Neural cell (in vitro differentiated cells): ENCODE data around the gene LRCH1. TPM values are rescaled to one million over a fixed set of nuclear protein-coding genes. Genes with fewer than 3 reads are reported as not detected.

Source experiments
- H2AFZ ChIP-seq: fragments of 200-600, 300-800 bp; sonication (generic), shearing (Covaris generic); 2 replicates; pipeline ENCODE4 v1.6.0; 2014; ENCODE audit warnings: low read depth, mild to moderate bottlenecking, antibody characterized with exemption, low read length, moderate library complexity
- H3F3A ChIP-seq: fragments of 200-600 bp; shearing (Covaris generic); 2 replicates; pipeline ENCODE4 v1.6.1; 2016; ENCODE audit warnings: mild to moderate bottlenecking, moderate library complexity, mixed read lengths, antibody characterized with exemption, low read length; ENCODE audit not compliant: insufficient read depth, poor library complexity, severe bottlenecking
- H3K27ac ChIP-seq: fragments of 200-600, 300-800 bp; sonication (generic), shearing (Covaris generic); 2 replicates; pipeline ENCODE4 v1.5.1; 2014; ENCODE audit warnings: mild to moderate bottlenecking, low read length, moderate library complexity
- H3K27me3 ChIP-seq: fragments of 300-800, 200-600 bp; sonication (generic), shearing (Covaris generic); 2 replicates; pipeline ENCODE4 v1.6.0; 2014; ENCODE audit warnings: mild to moderate bottlenecking, low read depth, low read length, moderate library complexity; ENCODE audit not compliant: insufficient read depth
- H3K36me3 ChIP-seq: fragments of 300-800, 200-600 bp; sonication (generic), shearing (Covaris generic); 2 replicates; pipeline ENCODE4 v1.5.1; 2014; ENCODE audit warnings: mild to moderate bottlenecking, antibody characterized with exemption, low read length, moderate library complexity; ENCODE audit not compliant: insufficient read depth
- H3K4me2 ChIP-seq: fragments of 300-800, 200-600 bp; sonication (generic), shearing (Covaris generic); 2 replicates; pipeline ENCODE4 v1.6.0; 2014; ENCODE audit warnings: mild to moderate bottlenecking, low read length
- H3K4me3 ChIP-seq: fragments of 300-800, 200-600 bp; sonication (generic), shearing (Covaris generic); 2 replicates; pipeline ENCODE4 v1.5.1; 2014; ENCODE audit warnings: mild to moderate bottlenecking, low read length, moderate library complexity
- H3K79me2 ChIP-seq: fragments of 200-600 bp; shearing (Covaris generic); replicated peaks from 2 replicates; pipeline ENCODE4 v1.6.0; 2014; ENCODE audit warnings: mild to moderate bottlenecking, low read length, moderate library complexity; ENCODE audit not compliant: insufficient read depth
- H3K9ac ChIP-seq: fragments of 300-800, 200-600 bp; sonication (generic), shearing (Covaris generic); 2 replicates; pipeline ENCODE4 v1.6.1; 2016; ENCODE audit warnings: mild to moderate bottlenecking, low read length, mixed read lengths
- H3K9me2 ChIP-seq: fragments of 200-600 bp; shearing (Covaris generic); 2 replicates; pipeline ENCODE4 v1.6.1; 2016; ENCODE audit warnings: mild to moderate bottlenecking, low read length, mixed read lengths; ENCODE audit not compliant: insufficient read depth
- H3K9me3 ChIP-seq: fragments of 200-600, 300-800 bp; sonication (generic), shearing (Covaris generic); 2 replicates; pipeline ENCODE4 v1.6.1; 2016; ENCODE audit warnings: mild to moderate bottlenecking, mixed run types, low read length, moderate library complexity, mixed read lengths
- H4K20me1 ChIP-seq: fragments of 200-600 bp; shearing (Covaris generic); 2 replicates; pipeline ENCODE4 v1.6.1; 2016; ENCODE audit warnings: mild to moderate bottlenecking, mixed run types; ENCODE audit not compliant: insufficient read depth
- CTCF ChIP-seq: fragments of 450-650 bp; IDR thresholded peaks from 2 replicates; pipeline ENCODE4 v1.5.1; 2014; ENCODE audit warnings: antibody characterized with exemption, mild to moderate bottlenecking, moderate library complexity; ENCODE audit not compliant: poor library complexity, severe bottlenecking
- EP300 ChIP-seq: fragments of 450-650 bp; conservative IDR thresholded peaks from 2 replicates; pipeline ENCODE4 v1.6.1; 2014; ENCODE audit warnings: antibody characterized with exemption, mild to moderate bottlenecking, moderate library complexity; ENCODE audit not compliant: poor library complexity, severe bottlenecking
- EZH2 ChIP-seq: fragments of 200-600, 300-800 bp; shearing (Covaris generic), sonication (generic); IDR thresholded peaks from 2 replicates; pipeline ENCODE4 v1.6.1; 2014; ENCODE audit warnings: antibody characterized with exemption, low read length, borderline replicate concordance, mild to moderate bottlenecking; ENCODE audit not compliant: insufficient read depth, poor library complexity, severe bottlenecking
- MXI1 ChIP-seq: fragments of 450-650 bp; conservative IDR thresholded peaks from 2 replicates; pipeline ENCODE4 v1.6.1; 2014; ENCODE audit warnings: antibody characterized with exemption, mild to moderate bottlenecking; ENCODE audit not compliant: poor library complexity, severe bottlenecking
- POLR2AphosphoS5 ChIP-seq: IDR thresholded peaks from 2 replicates; pipeline ENCODE4 v1.6.1; 2012
- RAD21 ChIP-seq: fragments of 450-650 bp; conservative IDR thresholded peaks from 2 replicates; pipeline ENCODE4 v1.6.1; 2014; ENCODE audit warnings: antibody characterized with exemption, mild to moderate bottlenecking, moderate library complexity
- SMC3 ChIP-seq: fragments of 450-650 bp; conservative IDR thresholded peaks from 2 replicates; pipeline ENCODE4 v1.6.1; 2014; ENCODE audit warnings: antibody characterized with exemption, mild to moderate bottlenecking, moderate library complexity; ENCODE audit not compliant: poor library complexity
- TAF1 ChIP-seq: IDR thresholded peaks from 2 replicates; pipeline ENCODE4 v1.6.1; 2012; ENCODE audit warnings: low read depth
- polyA plus RNA-seq: library from polyadenylated mRNA; depleted of rRNA; stranded (reverse); fragments of >200 nt; gene quantifications from 2 replicates; pipeline ENCODE4 v1.2.3, GENCODE V29; 2014
- TF ChIP-seq, protein P1 (sequence below): IDR thresholded peaks from 2 replicates; pipeline ENCODE4 v1.6.1; 2012; ENCODE audit warnings: borderline replicate concordance

Gene LRCH1
- polyA plus RNA-seq, 1 donor from 2014 or later: 15.4 TPM

DNA sequence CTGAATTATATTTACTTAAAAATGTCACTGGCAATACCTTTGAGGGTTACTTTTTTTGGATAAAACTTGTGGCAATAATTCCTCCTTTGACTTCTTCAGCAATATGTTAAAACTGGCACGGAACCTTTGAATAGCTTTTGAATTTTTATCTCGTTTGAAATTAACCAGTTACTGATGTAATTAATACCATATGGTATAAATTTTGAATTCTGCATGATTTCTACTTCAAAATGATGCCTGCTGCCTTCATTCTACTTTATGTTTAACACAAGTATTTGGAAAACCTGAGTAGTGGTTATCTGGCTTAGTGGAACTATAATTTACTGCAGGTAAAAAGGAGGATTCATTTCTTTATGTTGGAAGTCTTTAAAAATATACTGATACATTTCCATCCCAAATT, 85.3 kb downstream of the LRCH1 start:
- no peaks in the 10 kb centered on the region for H3K9me3 ChIP-seq
- TF ChIP-seq EP300 (no peak), MXI1 (no peak), TAF1 (no peak), CTCF (no peak), SMC3 (no peak), POLR2AphosphoS5 (no peak), RAD21 (no peak), EZH2 (no peak)
- TF ChIP-seq, protein P1, sequence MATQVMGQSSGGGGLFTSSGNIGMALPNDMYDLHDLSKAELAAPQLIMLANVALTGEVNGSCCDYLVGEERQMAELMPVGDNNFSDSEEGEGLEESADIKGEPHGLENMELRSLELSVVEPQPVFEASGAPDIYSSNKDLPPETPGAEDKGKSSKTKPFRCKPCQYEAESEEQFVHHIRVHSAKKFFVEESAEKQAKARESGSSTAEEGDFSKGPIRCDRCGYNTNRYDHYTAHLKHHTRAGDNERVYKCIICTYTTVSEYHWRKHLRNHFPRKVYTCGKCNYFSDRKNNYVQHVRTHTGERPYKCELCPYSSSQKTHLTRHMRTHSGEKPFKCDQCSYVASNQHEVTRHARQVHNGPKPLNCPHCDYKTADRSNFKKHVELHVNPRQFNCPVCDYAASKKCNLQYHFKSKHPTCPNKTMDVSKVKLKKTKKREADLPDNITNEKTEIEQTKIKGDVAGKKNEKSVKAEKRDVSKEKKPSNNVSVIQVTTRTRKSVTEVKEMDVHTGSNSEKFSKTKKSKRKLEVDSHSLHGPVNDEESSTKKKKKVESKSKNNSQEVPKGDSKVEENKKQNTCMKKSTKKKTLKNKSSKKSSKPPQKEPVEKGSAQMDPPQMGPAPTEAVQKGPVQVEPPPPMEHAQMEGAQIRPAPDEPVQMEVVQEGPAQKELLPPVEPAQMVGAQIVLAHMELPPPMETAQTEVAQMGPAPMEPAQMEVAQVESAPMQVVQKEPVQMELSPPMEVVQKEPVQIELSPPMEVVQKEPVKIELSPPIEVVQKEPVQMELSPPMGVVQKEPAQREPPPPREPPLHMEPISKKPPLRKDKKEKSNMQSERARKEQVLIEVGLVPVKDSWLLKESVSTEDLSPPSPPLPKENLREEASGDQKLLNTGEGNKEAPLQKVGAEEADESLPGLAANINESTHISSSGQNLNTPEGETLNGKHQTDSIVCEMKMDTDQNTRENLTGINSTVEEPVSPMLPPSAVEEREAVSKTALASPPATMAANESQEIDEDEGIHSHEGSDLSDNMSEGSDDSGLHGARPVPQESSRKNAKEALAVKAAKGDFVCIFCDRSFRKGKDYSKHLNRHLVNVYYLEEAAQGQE: no peak
- no peaks in the 10 kb centered on the region for H3K79me2 ChIP-seq
- no peaks in the 10 kb centered on the region for H3F3A ChIP-seq
- no peak overlapping the region for H3K27ac ChIP-seq
- no peak overlapping the region for H3K9ac ChIP-seq
- H2AFZ ChIP-seq: no peak overlapping the region
- H3K4me3 ChIP-seq: no peak overlapping the region
- H4K20me1 ChIP-seq: no peaks in the 10 kb centered on the region
- no peak overlapping the region for H3K4me2 ChIP-seq
- H3K9me2 ChIP-seq: no peaks in the 10 kb centered on the region
- no peaks in the 10 kb centered on the region for H3K36me3 ChIP-seq
- H3K27me3 ChIP-seq: no peaks in the 10 kb centered on the region

GRCh38 chr13:46639033-46639981, 86.3 kb downstream of the LRCH1 start:
- H3K4me2 ChIP-seq: no peak overlapping the region
- H3K4me3 ChIP-seq: no peak overlapping the region
- TF ChIP-seq POLR2AphosphoS5 (no peak), RAD21 (no peak), EZH2 (no peak), SMC3 (no peak), MXI1 (no peak), CTCF (no peak), EP300 (no peak), TAF1 (no peak)
- TF ChIP-seq, protein P1: no peak
- H3K9me3 ChIP-seq: no peaks in the 10 kb centered on the region
- no peaks in the 10 kb centered on the region for H3K79me2 ChIP-seq
- no peaks in the 10 kb centered on the region for H3K36me3 ChIP-seq
- no peaks in the 10 kb centered on the region for H4K20me1 ChIP-seq
- H3K9ac ChIP-seq: no peak overlapping the region
- no peak overlapping the region for H2AFZ ChIP-seq
- H3K27me3 ChIP-seq: no peaks in the 10 kb centered on the region
- no peaks in the 10 kb centered on the region for H3K9me2 ChIP-seq
- no peaks in the 10 kb centered on the region for H3F3A ChIP-seq
- no peak overlapping the region for H3K27ac ChIP-seq
